NCI-H748 (cell line): ENCODE measurements around the gene CCDC121.
A peak's percentile ranks its signal among the peaks of the same experiment; 100 is the strongest.
"Not testable (repeated sequence)": the region's sequence is repeated elsewhere in the genome, so short reads cannot be mapped to it uniquely, and the experiment has no call there.

Source experiments
- DNase-seq: peaks from one replicate; lab custom pipeline; 2025; ENCODE audit not compliant: unreplicated experiment; lab: John Stamatoyannopoulos, UW

Gene CCDC121

DNA sequence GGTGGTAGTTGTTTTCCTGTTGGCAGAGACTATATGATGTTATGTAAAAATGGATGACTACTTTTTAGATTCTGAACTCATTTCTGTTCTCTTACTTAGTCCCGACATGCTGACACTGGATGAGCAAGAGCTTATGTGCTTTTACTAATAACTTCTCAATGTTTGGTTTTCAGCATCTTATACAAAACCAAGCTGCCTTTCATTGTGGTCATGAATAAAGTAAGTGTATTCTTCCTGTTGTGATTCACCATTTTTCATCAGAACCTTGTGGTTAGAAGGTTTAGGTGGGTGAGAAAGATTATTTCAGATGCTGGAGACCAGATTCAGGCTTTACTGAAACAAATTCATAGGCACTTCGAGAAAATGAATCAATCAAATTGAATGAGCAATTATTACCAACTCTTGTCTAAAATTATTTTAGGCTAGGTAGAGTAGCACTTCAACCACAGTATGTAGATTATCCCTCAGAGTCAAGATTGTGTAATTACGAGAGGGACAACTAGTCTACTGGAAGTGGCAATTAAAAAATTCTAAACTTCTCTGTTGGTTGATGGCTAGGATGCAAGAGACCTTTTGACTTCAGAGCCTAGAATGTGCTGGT lies 9.3 kb upstream of the CCDC121 start:
- no peak for DNase-seq

DNA sequence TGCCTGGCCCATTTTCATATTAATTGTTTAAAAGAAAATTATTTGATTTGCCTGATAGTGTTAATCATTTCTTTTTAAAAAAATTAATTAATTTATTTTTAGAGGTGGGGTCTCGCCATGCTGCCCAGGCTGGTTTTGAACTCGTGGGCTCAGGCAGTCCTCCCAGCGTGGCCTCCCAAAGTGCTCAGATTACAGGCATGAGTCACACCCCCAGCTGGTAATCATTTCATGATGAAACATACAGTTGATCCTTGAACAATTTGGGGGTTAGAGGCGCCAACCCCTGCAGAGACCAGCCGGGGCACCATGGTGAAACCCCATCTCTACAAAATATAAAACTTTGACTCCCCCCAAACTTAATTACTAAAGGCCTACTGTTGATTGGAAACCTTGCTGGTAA lies 8.0 kb upstream of the CCDC121 start:
- no peak for DNase-seq

DNA sequence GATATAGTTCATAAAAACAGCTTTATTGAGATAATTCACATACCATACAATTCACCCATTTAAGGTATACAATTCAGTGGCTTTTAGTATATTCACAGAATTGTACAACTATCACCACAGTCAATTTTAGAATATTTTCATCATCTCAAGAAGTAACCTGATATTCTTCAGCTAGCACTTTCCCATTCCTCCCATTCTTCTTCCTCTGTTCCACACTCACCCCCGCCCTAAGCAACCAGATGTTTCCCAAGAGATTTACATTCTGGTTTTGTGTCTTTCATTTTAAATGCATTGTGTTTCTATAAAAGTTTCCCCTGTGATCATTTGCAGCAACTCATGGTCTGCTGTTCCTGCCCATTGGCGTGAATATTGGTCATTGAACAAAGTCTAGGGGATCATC lies 5.5 kb upstream of the CCDC121 start:
- no peak for DNase-seq

DNA sequence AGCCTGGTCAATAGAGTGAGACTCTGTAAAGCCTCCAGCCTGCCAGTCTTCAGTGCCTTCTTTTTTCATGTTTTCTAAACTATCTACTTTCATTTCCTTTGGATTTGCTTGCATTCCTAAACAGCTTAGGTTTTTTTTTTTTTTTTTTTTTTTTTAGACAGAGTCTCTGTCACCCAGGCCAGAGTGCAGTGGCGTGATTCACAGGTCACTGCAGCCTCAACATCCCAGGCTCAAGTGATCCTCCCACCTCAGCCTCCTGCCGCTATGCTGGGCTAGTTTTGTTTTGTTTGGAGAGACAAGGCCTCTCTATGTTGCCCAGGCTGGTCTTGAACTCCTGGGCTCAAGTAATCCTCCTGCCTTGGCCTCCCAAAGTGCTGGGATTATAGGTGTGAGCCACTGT lies 1.4 kb upstream of the CCDC121 start:
- DNase-seq, result not testable (repeated sequence)

DNA sequence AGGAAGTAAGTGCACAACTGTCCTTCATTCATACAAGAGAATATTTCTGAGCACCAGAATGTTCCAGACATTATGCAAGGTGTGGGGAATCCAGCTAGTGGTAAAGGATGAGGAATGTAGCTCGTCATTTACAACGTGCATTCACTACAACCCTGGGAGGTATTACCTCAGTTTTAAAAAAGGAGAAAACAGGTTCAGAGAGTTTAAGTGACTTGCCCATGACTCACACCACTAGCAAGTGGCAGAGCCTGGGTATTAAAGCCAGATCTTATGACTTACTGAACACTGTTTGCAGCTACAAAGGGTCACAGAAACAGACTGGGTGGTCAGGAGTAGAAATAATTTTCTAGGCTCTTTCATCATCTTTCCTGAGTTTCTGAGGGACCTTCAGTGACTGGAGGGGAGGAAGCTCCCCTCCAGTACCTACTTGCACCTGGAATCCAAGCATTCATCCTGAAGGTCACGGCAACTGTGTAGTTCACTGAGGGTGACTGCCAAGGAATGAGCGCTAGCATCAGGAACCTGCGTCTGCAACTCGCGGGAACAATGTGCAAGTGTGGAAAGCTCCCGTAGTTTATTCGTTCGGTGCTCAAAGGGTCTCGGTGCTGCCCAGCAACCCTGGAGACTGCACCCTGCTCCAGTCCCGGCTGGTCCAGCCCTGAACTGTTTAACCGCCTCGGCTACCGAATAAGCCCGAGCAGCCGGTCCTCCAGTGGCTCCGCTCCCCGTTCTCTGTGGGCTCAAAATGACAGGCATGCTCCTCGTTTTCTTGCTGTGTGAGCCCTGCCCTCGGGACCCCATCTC lies 647 bp downstream of the CCDC121 start:
- DNase-seq, result peak; percentile 54

DNA sequence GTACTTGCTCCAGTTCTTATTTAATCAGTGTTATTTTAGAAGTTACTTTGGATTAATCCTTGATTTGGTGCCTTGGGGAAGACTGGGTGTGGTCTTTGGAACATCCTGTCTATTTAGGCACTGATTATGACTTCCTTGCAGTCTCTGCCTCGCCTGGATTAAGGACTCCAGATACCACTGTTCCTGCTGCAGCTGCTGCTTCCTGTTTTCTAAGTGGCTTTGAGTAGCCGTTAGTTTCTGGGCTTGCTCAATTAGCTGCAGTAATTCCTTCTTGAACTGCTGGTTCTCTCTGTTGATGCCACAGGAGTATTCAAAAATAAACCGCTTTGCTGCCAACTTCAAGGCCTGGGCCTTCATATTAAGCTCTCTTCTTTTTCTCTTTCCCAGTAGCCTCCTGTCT lies 1.9 kb downstream of the CCDC121 start:
- DNase-seq, result not testable (repeated sequence)

DNA sequence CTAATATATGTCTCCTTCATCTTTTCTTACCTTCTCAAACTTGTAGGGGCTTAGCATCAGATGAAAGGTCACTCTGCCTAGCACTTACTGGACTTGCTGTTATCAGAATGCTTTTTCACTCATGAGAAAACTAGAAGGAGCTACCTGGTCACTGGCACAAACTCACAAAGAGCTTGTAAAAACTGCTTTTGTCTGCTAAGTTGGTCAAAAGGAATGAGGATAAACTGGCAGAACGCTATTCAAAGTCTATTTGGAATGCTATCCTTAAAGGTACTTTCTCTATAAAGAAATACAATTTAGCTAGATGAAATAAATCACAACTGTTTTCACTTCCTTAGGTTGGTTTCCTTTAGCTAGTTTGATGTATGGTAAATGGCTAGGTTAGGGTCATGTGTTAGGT lies 2.5 kb downstream of the CCDC121 start:
- not testable (repeated sequence) for DNase-seq

DNA sequence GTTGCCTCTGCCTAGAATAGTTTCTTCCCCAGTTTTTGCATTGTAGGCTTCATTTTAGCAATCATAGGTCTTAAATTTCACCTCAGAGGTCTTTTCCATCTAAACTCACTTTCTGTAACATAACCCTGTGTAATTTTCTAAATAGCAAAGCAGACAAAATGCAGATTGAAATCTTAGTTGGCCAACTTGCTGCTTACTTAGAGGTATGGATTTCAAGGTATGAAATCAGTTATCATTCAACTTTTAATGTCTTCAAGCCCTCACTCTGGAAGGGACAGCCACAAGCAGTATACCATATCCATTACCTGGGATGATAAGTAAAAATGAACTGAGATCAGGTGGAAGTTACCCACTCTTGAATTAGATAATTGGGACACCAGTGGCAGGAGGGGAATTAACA lies 3.9 kb downstream of the CCDC121 start:
- no peak for DNase-seq

DNA sequence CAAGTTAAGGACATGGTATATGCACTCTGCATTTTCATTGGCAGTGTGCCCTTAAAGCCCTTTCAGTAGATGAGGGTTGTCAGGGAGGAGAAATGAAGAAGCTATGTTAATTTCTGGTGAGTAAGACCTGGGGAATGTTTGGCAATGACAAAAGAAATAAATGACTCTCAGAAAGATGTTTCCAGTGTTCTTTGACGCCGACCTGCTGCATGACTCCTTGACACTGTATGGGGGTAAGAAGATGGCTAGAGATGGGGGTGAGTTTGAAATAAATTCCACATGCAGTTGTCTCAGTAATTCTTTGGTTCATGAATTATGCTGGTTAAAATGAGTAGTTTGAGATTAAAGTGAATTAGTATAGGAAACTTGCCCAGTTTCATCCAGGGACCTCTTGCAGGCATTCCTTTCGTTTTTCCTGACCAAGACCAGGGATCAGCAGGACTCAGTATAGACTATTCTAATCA lies 5.9 kb downstream of the CCDC121 start:
- DNase-seq, result no peak

DNA sequence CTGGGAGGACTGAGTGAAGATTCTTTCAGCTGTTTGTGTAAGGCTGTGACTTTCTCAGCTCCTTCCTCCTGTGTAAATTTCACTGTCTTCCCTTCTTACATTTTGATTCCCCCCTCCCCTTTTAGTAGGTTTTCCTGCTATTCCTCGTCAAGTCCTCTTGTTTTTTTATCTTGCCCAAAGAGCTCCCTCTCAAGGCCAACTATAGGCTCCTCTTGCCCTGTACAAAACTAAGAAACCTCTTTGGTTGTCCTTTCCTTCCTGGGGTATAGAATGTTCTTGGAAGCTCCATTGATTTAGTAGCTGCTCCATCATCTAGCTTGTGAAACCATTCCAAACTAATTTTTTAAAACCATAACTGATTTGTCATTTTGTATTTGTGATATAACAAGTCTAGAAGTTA lies 7.3 kb downstream of the CCDC121 start:
- no peak for DNase-seq

DNA sequence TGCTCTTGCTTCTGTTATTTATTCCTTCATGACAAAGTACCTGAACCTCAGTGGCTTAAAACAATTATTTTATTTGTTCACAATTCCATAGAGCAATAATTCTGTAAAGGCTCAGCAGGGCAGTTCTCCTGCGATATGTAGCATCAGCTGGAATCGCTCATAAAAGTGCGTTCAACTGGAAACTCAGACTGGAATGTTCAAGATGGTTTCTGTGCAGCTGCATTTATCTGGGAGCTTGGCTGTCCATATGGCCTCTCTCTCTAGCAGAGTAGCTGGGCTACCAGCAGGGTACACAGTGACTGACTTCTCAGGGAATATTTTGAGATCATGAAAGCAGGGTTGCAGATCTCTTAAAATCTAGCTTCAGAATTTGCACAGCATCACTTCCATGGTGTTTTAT lies 13.5 kb downstream of the CCDC121 start:
- no peak for DNase-seq

DNA sequence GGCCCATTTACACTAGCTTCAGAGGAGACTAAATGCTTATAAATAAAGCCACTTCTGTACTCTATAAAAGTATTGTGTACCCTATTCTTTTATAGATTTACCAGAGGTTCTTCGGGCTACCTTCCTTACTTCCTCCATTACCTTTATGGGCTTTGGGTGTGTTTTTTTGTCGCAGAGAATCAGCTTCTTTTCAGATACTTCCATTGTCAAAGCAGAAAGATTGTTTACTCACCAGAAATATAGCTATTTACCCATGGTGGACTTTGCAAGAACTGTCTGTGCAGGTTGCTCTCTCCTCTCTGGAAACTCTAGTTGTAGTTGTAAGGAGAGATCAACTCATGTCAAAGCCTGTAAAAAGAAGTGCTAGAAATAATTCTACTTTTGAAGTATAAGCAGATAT lies 14.8 kb downstream of the CCDC121 start:
- no peak for DNase-seq

DNA sequence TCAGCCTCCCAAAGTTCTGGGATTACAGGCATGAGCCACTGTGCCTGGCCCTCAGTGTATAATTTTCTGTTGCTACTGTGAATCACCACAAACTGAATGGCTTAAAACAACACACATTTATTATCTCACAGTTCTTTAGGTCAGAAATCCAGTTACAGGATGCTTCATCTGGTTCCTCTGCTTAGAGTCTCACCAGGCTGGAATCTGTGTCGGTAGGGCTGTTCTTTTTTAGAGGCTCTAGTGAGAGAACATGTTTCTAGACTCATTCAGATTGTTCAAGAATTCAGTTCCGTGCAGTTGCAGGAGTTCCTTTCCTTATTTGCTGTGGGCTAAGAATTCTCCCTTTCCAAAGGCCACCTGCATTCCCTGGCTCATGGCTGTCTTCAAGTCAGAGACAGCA lies 22.2 kb downstream of the CCDC121 start:
- no peak for DNase-seq

DNA sequence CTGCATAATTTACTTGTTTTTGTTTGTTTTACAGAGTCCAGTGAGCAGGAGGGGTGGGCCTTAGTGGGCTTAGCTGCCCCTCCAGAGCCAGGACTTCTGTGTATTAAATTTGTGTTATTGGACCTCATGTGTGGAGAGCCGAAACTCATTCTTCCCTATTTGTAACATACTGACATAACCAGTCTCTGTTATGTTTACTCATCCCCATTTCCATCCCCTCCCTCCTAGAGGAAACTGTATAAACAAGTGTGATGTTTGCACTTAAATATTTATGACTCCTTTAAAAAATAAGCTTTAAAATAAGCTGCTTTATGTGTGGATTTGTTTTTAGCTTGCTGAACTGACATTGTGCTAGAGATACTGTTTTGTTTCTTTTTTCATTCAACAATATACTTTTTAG lies 32.2 kb downstream of the CCDC121 start:
- no peak for DNase-seq

DNA sequence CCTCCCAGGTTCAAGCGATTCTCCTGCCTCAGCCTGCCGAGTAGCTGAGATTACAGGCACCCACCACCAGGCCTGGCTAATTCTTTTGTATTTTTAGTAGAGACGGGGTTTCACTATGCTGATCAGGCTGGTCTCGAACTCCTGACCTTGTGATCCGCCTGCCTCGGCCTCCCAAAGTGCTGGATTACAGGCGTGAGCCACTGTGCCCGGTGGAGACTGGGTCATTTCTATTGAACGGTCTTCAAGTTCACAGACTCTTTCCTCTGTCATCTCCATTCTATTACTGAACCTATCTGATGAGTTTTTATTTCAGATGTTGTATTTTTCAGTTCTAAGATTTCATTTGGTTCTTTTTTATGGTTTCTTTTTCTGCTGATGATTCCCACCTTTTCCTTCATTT lies 33.4 kb downstream of the CCDC121 start:
- not testable (repeated sequence) for DNase-seq

DNA sequence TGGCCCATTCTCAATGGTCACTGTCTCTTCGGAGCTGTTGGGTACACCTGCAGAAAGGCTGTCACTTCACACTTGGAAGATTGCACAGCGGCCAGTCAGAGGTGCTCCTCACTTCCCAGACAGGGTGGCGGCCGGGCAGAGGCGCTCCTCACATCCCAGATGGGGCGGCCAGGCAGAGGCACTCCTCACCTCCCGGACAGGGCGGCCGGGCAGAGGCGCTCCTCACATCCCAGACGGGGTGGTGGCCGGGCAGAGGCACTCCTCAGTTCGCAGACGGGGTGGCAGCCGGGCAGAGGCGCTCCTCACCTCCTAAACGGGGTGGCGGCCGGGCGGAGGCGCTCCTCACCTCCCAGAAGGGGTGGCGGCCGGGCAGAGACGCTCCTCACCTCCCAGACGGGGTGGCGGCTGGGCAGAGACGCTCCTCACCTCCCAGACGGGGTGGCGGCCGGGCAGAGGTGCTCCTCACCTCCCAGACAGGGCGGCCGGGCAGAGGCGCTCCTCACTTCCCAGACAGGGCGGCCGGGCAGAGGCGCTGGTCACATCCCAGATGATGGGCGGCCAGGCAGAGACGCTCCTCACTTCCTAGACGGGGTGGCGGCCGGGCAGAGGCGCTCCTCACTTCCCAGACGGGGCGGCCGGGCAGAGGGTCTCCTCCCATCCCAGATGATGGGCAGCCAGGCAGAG lies 34.6 kb downstream of the CCDC121 start:
- not testable (repeated sequence) for DNase-seq

DNA sequence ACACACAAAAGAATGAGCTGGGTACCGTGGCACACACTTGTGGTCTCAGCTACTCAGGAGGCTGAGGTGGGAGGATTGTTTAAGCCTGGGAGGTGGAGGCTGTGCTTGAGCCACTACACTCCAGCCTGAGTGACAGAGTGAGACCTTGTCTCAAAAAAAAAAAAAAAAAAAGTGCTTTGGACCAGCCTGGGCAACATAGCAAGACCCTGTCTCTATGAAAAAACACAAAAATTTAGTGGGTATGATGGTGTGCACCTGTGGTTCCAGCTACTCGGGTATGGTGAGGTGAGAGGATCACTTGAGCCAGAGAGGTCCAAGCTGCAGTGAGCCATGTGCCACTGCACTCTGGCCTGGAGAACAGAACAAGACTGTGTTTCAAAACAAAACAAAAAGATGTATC lies 35.6 kb downstream of the CCDC121 start:
- no peak for DNase-seq

DNA sequence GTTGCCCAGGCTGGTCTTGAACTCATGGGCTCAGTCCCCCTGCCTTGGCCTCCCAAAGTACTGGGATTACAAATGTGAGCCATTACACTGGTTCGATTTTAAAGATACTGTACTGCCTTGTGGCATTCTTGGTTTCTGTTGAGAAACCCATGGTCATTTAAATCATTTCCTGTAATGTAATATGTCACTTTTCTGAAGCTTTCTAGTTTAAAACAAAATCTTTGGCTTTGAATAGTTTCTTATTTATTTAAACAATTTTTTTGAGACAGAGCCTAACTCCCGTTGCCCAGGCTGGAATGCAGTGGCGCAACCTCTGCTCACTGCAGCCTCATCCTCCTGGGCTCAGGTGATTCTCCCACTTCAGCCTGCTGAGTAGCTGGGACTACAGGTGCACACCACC lies 37.1 kb downstream of the CCDC121 start:
- no peak for DNase-seq

DNA sequence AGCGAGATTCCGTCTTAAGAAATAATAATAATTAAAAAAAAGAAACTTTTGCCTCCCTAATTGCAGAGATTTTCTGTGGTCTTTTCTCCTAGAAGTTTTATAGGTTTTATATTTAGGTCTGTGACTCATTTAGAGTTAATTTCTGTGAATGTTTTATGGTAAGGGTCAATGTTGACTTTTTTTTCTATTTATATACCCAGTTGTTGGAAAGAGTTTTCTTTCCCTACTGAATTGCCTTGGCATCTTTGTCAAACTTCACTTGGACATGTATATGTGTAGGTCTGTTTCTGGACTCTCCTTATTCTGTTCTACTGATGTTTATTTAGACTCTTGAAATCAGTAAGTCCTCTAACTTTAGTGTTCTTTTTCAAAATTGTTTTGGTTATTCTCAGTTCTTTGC lies 40.5 kb downstream of the CCDC121 start:
- no peak for DNase-seq

DNA sequence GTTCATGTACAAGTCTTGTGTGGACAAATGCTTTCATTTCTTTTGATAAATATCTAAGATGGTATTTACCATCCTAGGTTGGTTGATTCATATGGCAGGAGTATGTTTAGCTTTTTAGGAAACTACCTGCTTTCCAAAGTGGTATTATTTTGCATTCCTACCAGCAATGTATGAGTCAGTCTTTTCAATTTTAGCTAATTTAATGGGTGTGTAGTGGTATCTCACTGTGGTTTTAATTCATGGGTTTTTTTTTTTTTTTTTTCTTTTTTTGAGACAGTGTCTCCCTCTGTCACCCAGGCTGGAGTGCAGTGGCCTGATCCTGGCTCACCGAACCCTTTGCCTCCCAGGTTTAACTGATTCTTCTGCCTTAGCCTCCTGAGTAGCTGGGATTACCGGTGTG lies 41.8 kb downstream of the CCDC121 start:
- no peak for DNase-seq

DNA sequence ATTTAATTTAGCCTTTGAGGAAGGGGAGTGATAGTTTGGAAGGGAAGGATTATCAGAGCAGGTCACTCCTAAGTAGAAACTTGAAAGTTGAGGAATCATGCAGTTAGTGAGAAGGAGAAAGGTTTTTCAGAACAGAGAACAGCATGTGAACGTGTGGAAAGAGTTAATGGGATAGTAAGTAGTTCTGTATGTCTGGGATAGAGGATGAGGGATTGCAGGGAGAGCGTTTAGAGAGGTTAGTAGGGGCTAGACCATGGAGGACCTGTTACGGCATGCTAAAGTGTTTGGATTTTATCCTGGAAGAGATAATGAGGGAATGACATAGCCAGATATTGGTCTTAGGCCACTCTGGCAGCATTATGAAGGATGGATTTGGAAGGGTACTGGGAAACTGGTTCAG lies 44.2 kb downstream of the CCDC121 start:
- DNase-seq, result no peak

DNA sequence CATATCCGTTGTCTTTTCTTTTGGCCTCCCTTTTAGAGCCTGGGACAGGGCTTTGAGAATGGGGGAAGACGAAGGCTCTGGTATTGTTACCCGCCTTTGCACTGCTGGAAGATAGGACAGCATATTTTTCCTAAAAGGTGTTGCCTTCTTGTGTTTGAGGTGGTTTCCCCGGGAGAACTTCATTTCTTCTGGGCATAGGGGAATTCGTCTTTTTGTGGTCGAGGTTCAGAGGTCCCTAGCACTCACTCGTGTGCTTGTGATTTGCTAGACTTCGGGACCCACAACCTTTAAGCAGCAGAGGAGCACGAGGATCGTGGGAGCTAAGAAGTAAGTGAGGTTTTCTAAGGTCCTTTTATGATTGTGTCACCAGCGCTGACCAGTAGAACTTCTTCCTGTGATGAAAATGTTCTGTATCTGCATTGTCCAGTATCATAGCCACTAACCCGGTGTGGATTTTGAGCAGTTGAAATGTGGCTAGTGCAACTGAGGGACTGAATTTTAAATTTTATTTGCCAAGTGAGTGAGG lies 45.4 kb downstream of the CCDC121 start:
- peak; percentile 40 for DNase-seq
